ENCODE results near the gene MOV10L1.
A peak's percentile ranks its signal among the peaks of the same experiment; 100 is the strongest.

MOV10L1 gene

GRCh38 chr22:50089682-50090411, at the start of gene MOV10L1:
Gene MOV10L1, plus strand, starts transcription at chr22:50090006. Its CDS starts 83 bp downstream, at chr22:50090089.
- no peak for DNase-seq

- DNase-seq = no peak
These were observed 49.1 kb upstream of the MOV10L1 start for GRCh38 chr22:50040717-50041116.

GRCh38 chr22:50041361-50042065, 48.3 kb upstream of the MOV10L1 start:
- no peak for DNase-seq

GRCh38 chr22:50044485-50045118, 45.2 kb upstream of the MOV10L1 start:
- no peak for DNase-seq

GRCh38 chr22:50045211-50046018, 44.4 kb upstream of the MOV10L1 start:
- no peak for DNase-seq

GRCh38 chr22:50046019-50046415, 43.8 kb upstream of the MOV10L1 start:
- DNase-seq = no peak

DNA sequence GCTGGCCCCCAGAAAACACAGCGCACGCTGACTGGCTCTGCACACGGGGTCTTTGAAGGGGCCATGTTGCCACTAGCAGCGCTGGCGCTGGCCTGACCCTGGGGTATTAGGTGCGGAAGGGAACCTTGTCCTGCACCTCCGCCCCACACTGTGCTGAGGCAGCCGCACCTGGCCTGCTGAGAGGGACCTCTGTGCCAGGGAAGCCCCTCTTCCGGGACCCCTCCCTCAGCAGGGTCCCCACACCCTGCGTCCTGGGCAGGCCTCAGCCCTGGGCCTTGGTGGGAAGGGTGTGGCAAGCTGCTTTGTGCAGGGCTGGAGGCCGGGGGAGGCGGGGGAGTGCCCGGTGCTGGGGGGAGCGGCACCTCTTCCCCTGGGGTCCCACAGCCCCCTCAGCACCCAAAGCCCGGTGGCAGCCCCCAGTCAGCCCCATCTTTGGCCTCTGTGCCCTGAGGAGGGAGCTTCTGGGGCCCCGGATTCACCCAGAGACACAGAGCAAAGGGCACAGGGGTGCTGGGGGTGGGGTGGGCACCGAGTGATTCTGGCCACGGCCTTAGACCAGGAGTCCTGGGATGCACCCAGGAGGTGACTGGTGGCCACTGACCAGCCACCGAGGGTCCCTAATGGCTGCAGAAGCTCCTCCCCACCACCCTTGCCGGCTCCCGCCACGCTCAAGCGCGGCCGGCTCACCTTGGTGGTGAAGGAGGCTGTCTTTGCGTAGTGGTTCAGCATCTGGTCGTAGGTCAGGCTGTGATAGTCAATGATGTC, 43.1 kb upstream of the MOV10L1 start:
- DNase-seq = no peak

DNA sequence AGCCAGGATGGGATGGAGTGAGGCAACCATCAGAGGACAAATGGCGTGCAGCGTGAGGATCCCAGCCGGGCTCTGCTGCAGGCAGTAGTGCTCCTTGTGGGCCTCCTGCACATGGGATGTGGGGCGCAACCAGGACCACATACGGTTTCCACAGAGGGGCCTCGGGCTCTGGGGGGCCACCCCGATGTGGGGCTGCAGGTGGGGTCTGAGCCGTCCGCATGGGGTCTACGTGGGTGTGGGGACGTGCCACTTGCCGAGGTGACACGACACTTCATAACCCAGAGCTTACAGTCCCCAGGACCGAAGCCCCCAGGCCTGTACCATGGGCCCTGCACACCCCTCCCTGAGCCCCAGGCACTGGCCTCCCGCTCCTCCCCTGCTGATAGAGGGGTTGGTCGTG, 42.5 kb upstream of the MOV10L1 start:
- DNase-seq = no peak

- no peak for DNase-seq
These were observed 41.6 kb upstream of the MOV10L1 start for GRCh38 chr22:50048061-50048765.

GRCh38 chr22:50048836-50049235, 41.0 kb upstream of the MOV10L1 start:
- no peak for DNase-seq

DNA sequence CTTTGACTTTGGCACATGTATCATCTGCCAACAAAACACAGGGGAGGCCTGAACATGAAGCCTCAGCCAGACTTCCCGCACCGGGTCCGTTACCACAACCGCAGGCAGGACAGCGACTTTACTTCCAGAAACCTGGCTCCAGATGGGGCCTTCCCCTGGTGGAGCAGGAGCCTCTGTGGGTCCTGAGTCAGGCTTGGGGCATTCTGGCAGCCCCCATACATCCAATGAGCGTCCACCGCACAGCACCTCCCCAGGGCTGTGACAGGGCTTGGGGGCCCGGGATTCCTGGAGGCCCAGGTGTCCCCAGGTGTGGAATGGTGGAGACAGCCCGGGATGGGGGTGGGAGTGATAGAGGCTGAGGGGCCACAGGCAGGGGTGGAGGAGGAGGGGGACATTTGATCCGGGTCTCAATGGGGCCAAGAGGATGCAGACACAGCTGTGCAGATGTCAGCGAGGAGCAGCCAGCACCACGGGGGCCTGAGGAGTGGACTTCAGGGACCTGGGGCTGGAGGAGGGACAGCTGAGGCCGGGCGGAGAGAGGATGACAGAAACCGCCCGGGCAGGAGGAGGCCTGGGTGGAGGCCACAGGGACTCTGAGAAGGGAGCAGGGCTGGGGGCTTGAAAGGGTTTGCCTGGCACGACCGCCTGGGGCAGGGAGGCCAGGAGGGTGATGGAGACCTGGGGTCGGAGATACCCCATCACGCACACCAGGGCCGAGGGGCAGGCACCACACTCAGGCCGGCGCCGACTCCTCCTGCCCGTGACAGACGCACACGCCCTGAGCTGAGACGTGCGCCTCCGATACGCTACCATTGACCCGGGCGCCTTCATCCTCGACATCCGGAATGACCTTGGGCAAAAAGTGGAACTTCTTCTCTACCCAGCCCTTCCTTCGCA, 40.3 kb upstream of the MOV10L1 start:
- DNase-seq = no peak

DNA sequence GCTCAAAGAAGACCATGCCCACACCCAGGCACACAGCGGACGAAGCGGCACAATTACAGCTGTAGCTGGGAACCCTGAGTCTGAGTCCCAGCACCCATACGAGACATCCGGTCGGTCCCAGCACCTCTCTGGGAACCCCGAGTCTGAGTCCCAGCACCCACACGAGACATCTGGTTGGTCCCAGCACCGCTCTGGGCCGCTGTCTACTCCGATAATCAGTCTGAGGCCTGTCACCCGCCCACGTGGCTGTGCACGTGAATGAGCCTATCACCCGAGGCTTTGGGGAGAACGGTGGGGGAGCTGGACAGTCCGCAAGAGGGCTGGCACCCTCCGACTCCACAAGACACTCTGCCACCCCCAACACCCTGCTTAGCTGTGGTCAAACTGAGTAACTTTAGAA, 37.9 kb upstream of the MOV10L1 start:
- DNase-seq = no peak

DNA sequence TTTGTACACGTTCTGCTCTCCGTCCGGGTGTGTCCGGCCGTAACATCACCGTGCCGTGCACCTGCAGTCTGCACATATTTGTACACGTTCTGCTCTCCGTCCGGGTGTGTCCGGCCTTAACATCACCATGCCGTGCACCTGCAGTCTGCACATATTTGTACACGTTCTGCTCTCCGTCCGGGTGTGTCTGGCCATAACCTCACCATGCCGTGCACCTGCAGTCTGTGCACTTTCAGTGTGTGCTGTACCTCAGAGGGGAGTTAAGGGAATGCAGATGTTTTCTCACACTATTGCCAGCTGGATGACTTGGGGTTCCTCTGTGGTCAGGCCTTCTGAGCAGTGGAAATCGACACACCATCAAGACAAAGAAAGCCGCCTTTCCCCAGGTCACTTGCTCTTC, 35.9 kb upstream of the MOV10L1 start:
- DNase-seq = no peak

DNA sequence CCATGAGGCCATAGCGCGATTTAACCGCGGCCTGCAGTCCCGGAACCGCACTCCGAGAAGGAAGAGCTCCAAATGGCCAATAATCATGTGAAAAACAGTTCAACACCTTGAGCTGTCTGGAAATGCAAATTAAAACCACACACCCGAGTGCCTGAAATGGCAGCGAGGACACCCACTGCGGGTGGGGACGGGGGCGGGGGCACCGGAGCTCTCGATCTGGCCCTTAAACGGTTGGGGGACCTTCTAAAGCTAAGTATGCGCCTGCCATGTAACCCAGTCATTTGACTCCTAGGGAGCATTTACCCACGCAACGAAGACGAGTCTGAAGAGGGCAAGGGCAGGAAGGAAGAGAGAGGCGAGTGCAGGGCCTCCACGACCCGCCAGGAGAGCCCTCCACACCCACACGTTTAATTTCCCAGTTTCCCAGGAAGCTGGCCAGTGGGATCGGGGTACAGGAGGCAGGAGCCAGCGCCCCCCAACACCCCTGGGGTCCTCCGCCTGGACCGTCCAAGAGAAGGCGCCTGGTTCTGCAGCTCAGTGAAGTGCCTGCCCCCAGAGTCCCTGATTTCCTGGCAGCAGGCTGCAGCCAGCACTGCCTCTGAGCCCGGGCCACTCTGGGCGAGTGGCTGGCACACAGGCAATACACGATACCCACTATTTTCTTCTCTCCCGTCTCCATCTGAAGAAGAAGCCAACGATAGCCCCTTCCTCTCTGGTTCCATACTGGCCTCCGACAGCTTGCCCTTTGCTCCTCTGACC, 33.4 kb upstream of the MOV10L1 start:
- no peak for DNase-seq

DNA sequence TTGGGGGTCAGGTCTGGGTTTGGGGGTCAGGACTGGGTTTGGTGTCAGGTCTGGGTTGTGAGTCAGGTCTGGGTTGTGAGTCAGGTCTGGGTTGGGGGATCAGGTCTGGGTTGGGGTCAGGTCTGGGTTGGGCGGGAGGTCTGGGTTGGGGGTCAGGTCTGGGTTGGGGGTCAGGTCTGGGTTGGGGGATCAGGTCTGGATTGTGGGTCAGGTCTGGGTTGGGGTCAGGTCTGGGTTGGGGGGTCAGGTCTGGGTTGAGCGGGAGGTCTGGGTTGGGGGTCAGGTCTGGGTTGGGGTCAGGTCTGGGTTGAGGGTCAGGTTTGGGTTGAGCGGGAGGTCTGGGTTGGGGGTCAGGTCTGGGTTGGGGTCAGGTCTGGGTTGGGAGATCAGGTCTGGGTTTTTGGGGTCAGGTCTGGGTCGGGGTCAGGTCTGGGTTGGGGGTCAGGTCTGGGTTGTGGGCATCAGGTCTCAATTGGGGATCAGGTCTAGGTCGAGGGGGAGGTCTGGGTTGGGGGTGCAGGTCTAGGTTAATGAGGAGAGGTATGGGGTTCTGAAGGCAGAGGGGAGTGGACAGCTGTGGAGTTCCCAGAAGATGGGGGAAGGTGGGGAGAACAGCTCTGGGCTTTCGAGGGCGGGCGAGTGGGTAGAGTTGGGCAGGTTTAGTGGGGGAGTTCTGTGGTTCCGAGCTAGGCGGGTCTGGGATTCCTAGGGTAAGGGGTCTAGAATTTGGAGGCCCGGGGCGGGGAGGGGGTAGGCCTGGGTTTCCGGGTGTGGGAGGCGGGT, 32.3 kb upstream of the MOV10L1 start:
- DNase-seq = no peak

DNA sequence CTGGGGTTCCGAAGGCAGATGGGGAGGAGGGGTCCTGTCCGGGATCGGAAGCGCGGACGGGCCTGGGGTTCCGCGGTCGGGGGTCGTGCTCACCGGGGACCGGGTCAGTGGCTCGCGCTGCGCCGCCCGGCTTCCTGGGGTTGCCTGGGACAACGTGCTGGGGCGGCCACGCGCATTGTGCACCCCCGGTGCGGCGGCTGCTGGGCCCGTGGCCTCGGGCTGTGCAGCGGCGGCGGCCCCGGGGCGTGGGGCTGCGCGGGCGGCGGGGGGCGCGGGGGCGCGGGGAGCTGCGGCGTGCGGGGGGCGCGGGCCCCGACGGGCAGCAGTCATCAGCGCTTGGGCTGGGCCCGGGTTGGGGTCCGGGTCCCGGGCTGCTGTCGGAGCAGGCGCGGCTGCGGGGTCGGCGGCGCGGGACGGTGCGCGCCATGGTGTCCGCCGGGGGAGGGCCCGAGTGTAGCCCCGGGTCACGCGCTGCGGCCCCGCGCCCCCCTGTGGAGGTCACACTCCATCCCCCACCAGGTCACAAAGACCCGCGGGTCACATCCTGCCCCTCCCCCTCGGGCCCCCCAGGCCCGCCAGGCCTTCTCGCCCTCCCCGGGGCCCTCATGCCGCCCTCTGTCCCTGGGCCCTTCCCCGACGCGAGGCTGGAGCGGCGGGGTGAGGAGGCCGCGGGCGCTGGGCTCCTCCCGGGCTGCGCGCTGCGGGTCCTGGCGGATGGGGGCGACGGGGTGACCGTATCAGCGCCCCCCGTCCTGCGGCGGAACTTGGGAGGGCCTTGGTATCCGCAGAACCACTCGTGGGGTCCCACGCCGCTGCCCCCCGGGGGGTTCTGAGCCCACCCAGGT, 31.5 kb upstream of the MOV10L1 start, which contains the start of gene TTLL8:
Gene TTLL8, minus strand, starts transcription at position 238 of the 845 bp plus-strand sequence.
- peak; percentile 41 for DNase-seq

- DNase-seq = peak; percentile 82
These were observed 30.6 kb upstream of the MOV10L1 start for GRCh38 chr22:50058906-50059880.

All from eye (tissue), 1 donor.